Stimulated activated CD8-positive, alpha-beta memory T cell treated with anti-CD3 and anti-CD28 coated beads, Interleukin-4, amount 100 ng/mL, for 48 hours (primary cell): Measurements from ENCODE around the gene DUS4L.
A peak's percentile ranks its signal among the peaks of the same experiment; 100 is the strongest.
"Not testable (repeated sequence)": the region's sequence is repeated elsewhere in the genome, so short reads cannot be mapped to it uniquely, and the experiment has no call there.

ENCODE experiments used
- DNase-seq: peaks from one replicate; pipeline ENCODE4 v3.0.0-alpha.2; 2020

DUS4L gene, protein sequence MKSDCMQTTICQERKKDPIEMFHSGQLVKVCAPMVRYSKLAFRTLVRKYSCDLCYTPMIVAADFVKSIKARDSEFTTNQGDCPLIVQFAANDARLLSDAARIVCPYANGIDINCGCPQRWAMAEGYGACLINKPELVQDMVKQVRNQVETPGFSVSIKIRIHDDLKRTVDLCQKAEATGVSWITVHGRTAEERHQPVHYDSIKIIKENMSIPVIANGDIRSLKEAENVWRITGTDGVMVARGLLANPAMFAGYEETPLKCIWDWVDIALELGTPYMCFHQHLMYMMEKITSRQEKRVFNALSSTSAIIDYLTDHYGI

DNA sequence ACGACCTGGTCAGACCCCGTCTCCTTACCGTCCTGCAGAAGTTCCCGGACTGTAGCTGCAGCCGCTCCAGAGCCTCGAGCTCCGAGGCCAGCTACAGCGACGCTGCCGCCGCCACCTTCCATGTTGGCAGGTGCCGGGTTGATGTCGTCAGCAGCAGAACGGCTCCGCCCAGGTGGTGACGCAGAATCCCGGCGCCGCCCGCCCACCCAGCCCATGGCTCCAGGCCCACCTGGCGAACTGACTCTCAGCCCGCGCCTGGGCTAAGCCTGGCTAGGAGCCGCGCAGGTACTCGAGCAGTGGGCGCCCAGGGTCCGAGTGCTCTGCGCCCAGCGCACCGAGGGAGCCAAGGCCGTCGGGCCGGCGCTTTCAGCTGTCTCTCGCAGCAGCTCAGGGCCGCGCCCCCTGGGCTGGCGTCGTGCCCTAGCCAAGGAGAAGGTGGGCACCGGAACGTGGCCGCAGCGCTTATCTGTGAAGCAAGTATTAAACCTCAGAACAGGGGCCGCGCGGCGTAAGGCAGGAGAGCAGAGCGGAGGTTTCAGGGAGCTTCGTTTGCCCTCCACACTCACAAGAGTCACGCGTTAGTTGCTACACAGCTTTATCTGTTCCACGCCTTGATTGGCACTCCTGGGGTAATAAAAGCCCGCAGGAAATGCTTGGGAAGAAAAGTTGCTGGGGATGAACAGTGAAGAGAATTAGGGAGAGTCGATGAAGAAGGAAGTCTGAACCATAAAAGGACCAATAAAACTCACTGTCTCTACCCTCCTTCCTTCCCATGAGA, at the start of gene DUS4L, which contains the start of gene COG5:
TSS of gene DUS4L (plus strand) at position 197 of the 778 bp plus-strand sequence. CDS start 3,100 bp downstream, outside the sequence.
TSS of gene COG5 (minus strand) at position 146 of the 778 bp plus-strand sequence. CDS start at position 122, 24 bp downstream.
- DNase-seq, result peak; percentile 90

DNA sequence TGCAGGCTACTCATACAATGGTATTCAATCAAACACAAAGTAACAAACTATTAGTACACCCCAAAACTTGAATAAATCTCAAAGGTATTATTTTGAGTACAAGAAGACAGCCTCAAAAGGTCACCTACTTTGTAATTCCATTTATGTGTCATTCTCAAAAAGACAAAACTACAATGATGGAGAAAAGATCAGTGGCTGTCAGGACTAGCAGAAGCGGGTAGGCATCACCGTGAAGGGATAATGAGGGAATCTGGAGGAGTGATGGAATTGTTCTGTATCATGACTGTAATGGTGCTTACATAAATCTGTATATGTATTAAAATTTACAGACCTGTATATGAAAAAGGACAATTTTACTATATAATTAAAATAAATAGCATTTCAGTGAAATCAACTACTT, 37.1 kb upstream of the DUS4L start:
- DNase-seq, result no peak

DNA sequence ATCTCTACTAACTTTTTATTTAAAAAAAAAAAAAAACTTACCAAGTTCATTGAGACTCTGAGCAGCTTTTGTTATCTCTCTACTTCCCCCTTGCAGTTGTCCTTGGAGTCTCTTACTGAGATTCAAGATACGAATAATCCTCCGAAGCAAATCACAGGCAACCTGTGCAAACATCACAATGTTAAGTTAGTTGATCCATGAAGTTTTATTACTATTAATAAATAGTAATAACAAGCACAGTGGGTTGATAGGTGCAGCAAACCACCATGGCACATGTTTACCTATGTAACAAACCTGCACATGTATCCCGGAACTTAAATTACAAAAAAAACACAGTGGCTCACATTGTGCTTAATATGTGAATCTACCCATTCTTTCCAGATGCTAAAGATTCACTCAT, 36.6 kb upstream of the DUS4L start:
- no peak for DNase-seq

DNA sequence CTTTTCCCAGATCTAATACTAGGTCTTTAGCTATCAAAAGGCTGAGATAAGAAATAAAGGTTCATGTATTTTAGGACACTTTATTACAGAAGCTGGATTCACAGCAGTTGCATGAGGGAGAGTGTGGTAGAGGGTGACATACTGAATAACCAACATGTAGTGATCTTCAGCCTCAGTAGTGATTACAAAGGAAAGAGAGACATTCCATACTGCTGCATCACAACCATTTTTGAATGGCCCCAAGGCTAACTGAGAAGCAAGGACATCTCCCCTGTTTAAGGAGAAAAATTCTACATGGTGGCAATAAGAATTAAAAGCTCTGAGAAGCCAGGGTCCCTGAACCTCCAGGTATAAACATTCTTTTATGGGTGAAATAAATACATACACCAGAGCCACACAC, 35.3 kb upstream of the DUS4L start:
- DNase-seq, result no peak

DNA sequence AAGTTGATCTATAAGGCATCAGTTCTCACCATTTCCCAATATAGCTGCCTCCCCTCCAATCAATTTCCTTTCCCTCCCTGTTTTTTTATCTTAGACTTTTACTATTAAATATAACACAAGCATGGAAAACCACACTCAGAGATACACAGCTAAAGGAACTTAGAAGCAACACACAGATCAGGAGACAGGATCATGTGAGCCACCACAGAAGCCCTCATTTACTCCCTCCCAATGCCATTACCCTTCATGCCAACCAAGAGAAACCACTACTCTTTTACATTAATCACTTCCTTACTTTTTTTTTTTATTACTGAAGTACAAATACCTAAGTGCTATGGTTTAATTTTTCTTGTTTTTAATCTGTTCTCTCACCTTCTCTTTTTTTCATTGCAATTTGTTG, 33.0 kb upstream of the DUS4L start:
- DNase-seq, result no peak

DNA sequence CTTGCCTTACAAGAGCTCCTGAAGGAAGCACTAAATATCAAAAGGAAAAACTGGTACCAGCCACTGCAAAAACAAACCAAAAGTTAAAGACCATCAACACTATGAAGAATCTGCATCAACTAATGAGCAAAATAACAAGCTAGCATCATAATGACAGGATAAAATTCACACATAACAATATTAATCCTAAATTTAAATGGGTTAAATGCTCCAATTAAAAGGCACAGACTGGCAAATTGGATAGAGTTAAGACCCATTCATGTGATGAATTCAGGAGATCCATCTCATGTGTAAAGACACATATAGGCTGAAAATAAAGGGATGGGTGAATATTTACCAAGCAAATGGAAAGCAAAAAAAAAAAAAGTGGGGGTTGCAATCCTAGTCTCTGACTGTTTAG, 29.6 kb upstream of the DUS4L start:
- no peak for DNase-seq

DNA sequence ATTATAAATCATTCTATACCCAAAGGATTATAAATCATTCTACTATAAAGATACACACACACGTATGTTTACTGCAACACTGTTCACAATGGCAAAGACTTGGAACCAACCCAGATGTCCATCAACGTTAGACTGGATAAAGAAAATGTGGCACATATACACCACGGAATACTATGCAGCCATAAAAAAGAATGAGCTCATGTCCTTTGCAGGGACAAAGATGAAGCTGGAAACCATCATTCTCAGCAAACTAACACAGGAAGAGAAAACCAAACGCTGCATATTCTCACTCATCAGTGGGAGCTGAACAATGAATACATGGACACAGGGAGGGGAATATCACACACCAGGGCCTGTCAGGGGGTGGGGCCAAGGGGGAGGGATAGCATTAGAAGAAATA, 26.5 kb upstream of the DUS4L start:
- DNase-seq, result not testable (repeated sequence)

DNA sequence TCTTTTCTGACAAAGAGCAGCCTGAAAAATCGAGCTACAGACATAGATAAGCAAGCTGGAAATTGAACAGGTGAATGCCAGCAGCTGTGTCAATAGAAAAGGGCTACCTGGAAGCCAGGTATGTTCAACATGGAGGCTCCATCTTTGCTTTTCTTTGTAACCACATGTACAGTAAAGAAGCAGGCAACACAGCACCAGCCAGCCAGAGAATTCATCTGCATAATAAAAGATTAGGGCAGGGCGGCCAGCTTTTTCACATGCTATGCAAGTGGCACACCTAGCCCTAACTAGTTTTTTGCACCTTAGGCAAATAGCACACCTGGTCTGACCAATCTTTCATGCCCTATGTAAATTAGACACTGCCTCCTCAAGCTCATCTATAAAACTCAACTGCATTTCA, 25.8 kb upstream of the DUS4L start:
- no peak for DNase-seq

DNA sequence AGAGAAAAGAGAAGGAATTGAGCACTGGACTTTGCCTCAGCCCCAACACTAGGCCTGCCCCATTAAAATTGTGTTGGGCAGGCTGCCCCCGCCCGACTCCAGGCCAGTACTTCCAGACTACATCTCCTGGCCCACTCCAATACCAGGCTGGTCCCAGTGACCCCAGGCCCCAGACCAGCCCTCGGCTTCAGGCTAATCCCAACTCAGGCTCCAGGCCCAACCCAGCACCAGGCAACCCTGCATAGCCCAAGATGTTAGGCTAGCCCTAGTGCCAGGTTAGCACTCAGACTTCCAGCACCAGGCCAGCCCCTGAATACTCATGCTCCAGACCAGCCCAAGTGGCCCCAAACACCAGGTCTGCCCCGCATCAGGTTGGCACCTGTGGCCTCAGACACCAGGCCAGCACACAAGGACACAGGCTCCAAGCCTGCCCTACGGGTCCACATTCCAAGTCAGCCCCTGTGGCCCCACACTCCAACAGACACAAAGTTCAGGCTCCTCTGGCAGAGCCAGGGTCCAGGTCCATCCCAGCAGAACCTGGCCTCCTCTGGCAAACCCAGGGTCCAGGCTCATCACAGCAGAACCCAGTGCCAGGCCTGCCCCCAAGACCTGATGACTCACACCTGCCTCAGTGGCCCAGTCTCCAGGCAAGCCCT, 20.3 kb upstream of the DUS4L start:
- no peak for DNase-seq

DNA sequence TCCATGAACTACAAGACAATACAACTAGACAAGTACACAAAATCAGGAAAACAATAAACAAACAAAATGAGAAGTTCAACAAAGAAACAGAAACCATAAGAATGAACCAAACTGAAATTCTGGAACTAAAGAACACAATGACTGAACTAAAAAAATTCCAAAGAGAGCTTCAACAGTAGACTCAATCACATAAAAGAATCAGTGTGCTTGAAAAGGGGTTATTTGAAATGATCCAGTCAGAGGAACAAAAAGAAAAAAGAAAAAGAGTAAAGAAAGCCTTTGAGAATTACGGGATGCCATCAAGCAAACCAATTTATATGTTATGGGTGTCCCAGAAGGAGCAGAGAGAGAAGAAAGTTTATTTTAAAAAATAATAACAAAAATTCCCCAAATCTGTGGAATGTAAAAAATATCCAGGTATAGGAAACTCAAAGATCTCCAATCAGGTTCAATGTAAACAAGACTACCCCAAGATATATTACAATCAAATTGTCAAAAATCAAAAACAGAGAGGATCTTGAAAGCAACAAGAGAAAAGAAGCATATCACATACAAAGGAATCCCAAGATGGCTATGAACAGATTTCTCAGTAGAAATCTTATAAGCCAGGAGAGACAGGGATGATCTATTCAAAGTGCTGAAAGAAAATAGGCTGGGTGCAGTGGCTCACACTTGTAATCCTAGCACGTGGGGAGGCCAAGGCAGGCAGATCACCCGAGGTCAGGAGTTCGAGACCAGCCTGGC, 18.8 kb upstream of the DUS4L start:
- no peak for DNase-seq

DNA sequence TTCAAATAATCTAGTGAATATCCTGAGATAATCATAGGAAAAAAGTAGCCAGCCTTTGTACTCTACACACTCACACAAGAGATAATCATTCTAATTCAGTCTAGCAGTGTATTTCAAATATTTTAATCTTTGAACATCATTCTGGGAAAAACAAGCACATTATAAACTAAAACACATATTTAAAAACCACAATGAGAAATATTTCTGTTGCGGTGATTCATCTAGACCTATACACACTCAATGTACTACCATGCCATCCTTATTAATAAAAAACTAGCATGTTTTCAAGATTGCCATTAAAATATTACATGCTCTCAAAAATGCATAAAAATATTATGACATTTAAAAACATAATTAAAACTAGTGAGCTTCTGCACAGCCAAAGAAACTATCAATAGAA, 11.8 kb upstream of the DUS4L start:
- no peak for DNase-seq

DNA sequence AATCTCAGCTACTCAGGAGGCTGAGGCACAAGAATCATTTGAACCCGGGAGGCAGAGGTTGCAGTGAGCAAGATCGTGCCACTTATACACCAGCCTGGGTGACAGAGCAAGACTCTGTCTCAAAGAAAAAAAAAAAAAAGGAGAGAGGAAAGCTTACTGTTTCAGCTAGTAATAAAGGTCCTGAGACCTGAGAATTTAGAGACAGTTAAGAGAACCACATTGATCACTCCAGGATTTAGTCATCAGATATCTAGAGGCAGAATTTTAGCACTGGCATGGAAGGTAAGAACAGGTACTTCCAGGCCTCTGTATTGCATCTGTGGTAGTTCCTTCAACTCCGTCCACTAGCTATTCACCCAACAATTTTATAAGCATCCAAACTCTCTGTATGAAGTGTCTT, 7.9 kb upstream of the DUS4L start:
- no peak for DNase-seq

DNA sequence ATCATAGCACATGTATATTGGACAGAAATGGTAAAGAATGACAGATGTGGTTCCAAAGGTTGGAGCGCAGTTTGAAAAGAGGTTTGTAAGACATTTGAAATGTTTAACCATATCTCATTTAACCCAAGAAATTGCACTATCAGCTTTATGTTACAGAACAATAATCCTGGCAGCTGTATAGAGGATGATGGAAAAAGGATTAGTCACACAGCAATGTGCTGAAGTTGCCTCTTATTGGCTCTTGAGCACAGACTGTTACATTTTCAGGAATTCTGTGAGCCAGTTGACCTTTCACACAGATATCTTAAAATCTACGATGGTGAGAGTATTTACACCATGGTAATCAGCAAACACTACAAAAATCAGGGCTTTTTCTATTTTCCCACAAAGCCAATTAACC, 3.9 kb upstream of the DUS4L start:
- no peak for DNase-seq

DNA sequence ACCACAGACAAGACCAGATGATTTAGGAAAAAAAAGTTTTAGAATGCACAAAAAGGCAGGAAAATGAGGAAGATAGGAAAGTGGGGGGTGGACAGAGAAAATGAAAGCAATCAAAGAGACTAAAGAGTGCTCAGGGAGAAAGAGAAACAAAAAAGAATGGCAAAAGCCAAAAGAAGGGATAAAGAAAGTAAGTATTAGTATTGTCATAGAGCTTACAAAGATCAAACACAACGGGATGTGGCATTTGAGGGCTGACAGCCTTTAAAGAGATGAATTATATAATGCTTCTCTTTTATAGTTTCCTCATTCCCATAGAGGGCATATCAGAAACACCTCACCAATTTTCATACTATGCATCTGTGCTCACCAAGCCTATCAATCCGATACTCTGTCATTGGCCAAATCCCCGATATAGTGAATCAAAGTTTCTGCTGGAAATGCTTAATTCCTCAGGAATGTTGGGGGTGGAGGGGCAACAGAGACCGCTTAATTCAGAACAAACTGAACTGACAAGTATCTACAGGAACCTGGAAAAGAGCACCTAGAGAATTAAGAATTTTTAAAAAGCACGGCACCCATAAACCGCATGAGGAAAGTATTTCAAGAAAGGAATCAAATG, 2.8 kb upstream of the DUS4L start:
- DNase-seq, result no peak

DNA sequence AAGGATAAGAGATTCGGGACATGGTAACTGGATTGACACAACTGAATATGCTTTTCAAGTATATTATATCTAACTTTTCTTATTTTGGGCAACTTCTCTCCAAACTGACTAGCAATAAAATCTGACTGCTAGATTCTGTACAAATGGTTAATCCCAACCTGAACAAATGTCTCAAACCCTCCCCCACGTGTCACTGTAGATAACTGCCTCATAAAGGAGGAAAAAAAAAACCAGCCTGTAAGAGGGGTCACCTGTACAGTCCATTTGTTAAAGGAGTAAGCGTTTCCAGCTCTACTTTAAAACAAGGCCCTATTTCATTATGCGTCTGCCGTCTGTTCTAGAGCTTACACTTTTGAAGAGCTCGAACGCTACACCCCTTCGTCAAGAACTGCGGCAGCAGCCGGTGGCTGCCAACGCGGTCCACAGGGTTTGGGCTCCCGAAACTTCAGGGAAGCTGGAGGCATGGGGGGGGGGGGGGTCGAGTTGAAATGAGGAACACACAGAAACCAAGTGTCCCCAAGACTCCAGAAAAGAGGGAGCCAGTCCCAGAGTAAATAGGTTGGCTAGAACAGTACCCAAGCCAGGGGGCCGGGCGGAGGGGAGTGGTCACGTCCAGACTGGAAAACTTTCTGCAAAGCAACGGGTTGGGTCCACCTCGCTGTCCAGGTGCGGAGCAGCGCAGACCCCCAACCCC, 543 bp upstream of the DUS4L start:
- DNase-seq, result no peak

DNA sequence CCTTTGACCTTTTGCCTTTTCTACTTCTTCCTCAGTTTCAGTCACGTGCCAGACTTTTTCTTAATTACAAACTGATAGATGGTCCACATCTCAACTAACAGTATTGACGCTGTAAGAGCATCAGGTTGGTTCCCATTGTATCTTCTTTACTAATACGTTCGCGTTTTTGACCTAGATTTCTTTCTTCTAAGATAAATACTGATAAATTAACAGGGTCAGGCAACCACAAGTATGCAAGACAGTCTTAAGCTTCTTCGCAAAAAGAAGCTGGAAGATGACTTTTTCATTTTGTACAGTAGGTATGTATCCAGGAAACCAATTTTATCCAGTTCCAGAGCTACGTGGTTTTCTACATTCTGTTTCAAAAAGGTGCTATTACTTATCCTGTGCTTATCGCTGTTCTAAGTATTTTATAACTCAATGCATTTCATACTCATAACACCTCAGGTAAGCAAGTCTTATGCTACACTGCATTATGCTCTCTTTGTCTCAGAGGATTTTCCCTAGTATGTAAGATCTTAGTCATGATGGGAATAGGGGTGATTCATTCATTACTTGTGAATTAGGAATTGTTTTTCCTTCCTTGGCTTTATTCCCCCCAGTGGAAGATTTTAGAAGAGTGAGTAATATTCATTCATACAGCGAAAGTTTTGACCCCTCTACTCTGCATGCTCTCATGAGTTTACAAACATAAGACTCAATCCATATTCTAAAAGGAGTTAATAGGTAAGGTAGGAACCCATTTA, 955 bp downstream of the DUS4L start:
- no peak for DNase-seq

DNA sequence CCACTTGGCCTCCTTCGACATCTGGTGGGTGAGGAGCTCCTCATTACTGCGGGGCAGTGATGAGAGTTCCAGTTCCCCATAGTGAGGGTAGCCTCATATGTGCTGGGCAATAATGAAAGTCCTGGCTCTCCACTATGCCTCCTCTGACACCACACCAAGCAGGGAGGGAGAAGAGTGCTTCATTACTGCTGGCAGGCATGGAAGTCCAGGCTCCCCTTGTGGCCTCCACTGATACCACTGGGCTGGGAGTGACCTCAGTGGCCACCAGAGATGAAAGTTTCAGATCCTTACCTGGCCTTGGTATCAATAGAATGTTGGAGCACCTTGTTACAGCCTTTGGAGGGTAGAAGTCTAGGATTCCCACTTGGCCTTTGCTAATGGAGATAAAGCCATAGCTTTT, 6.5 kb downstream of the DUS4L start:
- no peak for DNase-seq

DNA sequence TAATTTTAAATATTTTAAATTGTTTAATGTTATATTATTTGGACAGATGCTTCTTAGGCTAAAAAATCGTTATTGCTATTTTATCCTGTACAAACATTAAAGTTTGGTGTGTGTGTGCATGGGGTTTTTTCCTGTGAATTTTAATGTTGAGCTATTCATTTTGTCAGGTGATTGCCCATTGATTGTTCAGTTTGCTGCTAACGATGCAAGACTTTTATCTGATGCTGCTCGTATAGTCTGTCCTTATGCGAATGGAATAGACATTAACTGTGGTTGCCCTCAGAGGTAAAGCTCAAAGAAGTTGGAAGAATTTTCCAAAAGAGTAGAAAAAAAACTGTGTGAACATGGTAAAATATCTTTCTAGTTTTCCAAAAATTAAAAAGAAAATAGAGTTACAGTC, 9.8 kb downstream of the DUS4L start:
- no peak for DNase-seq

DNA sequence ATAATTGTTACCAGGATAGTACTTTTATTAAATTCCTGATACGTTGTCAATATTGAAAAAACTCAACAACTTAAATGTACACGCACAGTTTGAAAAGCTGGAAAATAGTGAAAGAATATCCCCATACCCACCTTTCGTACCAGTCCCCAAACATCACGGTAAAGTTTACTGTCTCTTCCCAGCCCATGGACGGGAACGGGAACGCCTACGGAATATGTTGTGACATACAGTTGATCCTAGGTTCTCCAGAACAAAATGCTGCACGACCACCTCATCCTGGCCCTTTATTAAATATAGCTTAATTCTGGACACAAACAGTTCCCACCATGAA, 15.7 kb downstream of the DUS4L start:
- no peak for DNase-seq

DNA sequence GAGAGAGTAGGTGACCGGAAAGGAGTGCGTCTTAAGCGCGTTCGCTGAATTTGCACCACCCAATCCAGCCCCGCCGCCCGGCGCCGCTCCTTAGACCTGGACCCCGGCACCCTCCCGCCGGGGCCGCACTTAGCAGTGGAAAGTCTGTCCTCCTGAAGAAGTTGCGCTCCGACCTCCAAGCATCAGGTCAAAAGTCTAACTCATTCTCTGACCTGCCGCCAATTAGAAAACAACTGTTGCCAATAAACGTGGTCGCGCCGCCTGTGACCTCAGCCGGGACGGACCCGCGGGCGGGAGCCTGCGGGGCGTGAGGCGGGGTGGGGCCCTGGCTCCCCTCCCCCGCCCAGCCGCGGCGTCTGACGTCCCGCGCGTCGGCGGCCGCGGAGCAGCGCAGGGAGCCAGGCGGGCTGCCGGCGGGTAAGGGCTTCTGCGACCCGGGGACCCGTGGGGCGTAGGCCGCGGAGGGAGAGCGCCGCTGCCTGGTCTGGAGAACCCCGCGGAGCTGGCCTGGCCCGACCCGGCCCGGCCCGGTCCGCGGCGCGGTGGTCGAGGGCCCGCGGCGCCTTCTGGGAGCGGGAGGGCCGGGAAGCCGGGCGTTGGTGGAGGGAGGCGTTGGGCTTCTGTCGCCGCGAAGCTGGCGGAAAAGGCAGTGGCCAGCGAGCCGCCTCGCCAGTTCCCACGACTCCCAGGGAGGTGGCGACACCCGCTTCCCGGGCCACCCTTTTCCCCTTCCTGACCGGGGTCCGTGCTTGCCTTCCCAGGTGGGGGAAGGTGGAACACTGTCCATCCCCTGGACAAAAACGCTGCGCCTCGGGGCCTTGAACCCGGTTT, 16.3 kb downstream of the DUS4L start, which contains the start of gene BCAP29:
TSS of gene BCAP29 (plus strand) at position 362 of the 831 bp plus-strand sequence. CDS start 527 bp downstream, outside the sequence.
- peak; percentile 80 for DNase-seq
